Measurements from ENCODE around the gene TASOR2. TPM values are rescaled to one million over a fixed set of nuclear protein-coding genes. Genes with fewer than 3 reads are reported as not detected.
A peak's percentile ranks its signal among the peaks of the same experiment; 100 is the strongest.

The TASOR2 gene
- total and polyA plus RNA-seq, 9 of the 15 experiments (the other 6 are each of a cell fraction or from before 2014, with no cell fraction given): 12.7 to 75.3 (median 52.3) TPM

- TF ChIP-seq, protein P1, sequence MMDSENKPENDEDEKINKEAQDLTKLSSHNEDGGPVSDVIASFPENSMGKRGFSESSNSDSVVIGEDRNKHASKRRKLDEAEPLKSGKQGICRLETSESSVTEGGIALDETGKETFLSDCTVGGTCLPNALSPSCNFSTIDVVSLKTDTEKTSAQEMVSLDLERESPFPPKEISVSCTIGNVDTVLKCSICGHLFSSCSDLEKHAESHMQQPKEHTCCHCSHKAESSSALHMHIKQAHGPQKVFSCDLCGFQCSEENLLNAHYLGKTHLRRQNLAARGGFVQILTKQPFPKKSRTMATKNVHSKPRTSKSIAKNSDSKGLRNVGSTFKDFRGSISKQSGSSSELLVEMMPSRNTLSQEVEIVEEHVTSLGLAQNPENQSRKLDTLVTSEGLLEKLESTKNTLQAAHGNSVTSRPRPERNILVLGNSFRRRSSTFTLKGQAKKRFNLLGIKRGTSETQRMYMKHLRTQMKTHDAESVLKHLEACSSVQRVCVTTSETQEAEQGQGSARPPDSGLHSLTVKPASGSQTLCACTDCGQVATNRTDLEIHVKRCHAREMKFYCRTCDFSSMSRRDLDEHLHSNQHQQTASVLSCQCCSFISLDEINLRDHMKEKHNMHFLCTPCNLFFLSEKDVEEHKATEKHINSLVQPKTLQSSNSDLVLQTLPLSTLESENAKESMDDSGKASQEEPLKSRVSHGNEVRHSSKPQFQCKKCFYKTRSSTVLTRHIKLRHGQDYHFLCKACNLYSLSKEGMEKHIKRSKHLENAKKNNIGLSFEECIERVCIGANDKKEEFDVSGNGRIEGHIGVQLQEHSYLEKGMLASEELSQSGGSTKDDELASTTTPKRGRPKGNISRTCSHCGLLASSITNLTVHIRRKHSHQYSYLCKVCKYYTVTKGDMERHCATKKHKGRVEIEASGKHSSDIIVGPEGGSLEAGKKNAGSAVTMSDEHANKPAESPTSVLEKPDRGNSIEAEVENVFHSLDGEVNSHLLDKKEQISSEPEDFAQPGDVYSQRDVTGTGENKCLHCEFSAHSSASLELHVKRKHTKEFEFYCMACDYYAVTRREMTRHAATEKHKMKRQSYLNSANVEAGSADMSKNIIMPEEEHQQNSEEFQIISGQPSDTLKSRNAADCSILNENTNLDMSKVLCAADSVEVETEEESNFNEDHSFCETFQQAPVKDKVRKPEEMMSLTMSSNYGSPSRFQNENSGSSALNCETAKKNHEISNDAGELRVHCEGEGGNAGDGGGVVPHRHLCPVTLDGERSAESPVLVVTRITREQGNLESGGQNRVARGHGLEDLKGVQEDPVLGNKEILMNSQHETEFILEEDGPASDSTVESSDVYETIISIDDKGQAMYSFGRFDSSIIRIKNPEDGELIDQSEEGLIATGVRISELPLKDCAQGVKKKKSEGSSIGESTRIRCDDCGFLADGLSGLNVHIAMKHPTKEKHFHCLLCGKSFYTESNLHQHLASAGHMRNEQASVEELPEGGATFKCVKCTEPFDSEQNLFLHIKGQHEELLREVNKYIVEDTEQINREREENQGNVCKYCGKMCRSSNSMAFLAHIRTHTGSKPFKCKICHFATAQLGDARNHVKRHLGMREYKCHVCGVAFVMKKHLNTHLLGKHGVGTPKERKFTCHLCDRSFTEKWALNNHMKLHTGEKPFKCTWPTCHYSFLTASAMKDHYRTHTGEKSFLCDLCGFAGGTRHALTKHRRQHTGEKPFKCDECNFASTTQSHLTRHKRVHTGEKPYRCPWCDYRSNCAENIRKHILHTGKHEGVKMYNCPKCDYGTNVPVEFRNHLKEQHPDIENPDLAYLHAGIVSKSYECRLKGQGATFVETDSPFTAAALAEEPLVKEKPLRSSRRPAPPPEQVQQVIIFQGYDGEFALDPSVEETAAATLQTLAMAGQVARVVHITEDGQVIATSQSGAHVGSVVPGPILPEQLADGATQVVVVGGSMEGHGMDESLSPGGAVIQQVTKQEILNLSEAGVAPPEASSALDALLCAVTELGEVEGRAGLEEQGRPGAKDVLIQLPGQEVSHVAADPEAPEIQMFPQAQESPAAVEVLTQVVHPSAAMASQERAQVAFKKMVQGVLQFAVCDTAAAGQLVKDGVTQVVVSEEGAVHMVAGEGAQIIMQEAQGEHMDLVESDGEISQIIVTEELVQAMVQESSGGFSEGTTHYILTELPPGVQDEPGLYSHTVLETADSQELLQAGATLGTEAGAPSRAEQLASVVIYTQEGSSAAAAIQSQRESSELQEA (IDR thresholded peaks at IDR 0.05; ENCODE audit: low read depth): no peak
- TF ChIP-seq PBX2 (CRISPR knock-in tag; IDR thresholded peaks at IDR 0.05; ENCODE audit: low read depth): no peak
- no peak for TF ChIP-seq PBX2 (tag; conservative IDR thresholded peaks at IDR 0.05; ENCODE audit: low read depth)
- TF ChIP-seq CBX3 (IDR thresholded peaks at IDR 0.05; ENCODE audit: borderline replicate concordance in 1 of 2, low read length in 2 of 2): no peak
- no peak for TF ChIP-seq RBM17 (IDR thresholded peaks at IDR 0.05; ENCODE audit: borderline replicate concordance, low read depth, low read length)
- TF ChIP-seq CREBBP (IDR thresholded peaks at IDR 0.05; ENCODE audit: low read depth, low read length): no peak
- TF ChIP-seq SPI1 (IDR thresholded peaks at IDR 0.05; ENCODE audit: borderline replicate concordance, low read depth, low read length): no peak
- TF ChIP-seq ZNF280A (IDR thresholded peaks at IDR 0.05; ENCODE audit: low read depth, partially characterized antibody): no peak
- TF ChIP-seq NCOA2 (IDR thresholded peaks at IDR 0.05; ENCODE audit: partially characterized antibody in 2 of 2): no peak
- TF ChIP-seq KLF16 (IDR thresholded peaks at IDR 0.05): no peak
- no peak for TF ChIP-seq ZNF589 (CRISPR knock-in tag; IDR thresholded peaks at IDR 0.05; ENCODE audit: low read depth)
- TF ChIP-seq TEAD4 (IDR thresholded peaks at IDR 0.05; ENCODE audit: low read length): no peak
- TF ChIP-seq TEAD4 (CRISPR knock-in tag; IDR thresholded peaks at IDR 0.05; ENCODE audit: borderline replicate concordance): no peak
- 0 out of 2 replicates have a peak, but pooled peaks have one; percentile 23 for TF ChIP-seq ZNF511 (CRISPR knock-in tag; IDR thresholded peaks at IDR 0.05)
Measured at GRCh38 chr10:5666008-5666840, 18.4 kb upstream of the TASOR2 start, which contains the start of gene ASB13 (continued).

Data from K562 (cell line).